OCI-LY1 (cell line): ENCODE data around the gene IMPA2.

Experiments used
- EZH2 ChIP-seq: fragments of 200-600 bp; sonication (generic), shearing (Covaris generic); IDR thresholded peaks from 2 replicates; pipeline ENCODE4 v1.8.0; 2017; ENCODE audit warnings: borderline replicate concordance, mixed run types, mild to moderate bottlenecking, antibody characterized with exemption, low read length, moderate library complexity, mixed read lengths
- TF ChIP-seq, protein P1 (sequence below): fragments of 200-600 bp; sonication (generic), shearing (Covaris generic); IDR thresholded peaks from 2 replicates; pipeline ENCODE4 v1.5.1; 2017; ENCODE audit warnings: mild to moderate bottlenecking, antibody characterized with exemption, low read length, moderate library complexity, mixed read lengths

- TF ChIP-seq, protein P1, sequence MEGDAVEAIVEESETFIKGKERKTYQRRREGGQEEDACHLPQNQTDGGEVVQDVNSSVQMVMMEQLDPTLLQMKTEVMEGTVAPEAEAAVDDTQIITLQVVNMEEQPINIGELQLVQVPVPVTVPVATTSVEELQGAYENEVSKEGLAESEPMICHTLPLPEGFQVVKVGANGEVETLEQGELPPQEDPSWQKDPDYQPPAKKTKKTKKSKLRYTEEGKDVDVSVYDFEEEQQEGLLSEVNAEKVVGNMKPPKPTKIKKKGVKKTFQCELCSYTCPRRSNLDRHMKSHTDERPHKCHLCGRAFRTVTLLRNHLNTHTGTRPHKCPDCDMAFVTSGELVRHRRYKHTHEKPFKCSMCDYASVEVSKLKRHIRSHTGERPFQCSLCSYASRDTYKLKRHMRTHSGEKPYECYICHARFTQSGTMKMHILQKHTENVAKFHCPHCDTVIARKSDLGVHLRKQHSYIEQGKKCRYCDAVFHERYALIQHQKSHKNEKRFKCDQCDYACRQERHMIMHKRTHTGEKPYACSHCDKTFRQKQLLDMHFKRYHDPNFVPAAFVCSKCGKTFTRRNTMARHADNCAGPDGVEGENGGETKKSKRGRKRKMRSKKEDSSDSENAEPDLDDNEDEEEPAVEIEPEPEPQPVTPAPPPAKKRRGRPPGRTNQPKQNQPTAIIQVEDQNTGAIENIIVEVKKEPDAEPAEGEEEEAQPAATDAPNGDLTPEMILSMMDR: peak; percentile 33; the same call in 1 of the 2 replicates
- TF ChIP-seq EZH2: no peak
Observed at GRCh38 chr18:12048010-12048826, 66.9 kb downstream of the IMPA2 start.
